Measurements from ENCODE around the gene BCL11A.

DNA sequence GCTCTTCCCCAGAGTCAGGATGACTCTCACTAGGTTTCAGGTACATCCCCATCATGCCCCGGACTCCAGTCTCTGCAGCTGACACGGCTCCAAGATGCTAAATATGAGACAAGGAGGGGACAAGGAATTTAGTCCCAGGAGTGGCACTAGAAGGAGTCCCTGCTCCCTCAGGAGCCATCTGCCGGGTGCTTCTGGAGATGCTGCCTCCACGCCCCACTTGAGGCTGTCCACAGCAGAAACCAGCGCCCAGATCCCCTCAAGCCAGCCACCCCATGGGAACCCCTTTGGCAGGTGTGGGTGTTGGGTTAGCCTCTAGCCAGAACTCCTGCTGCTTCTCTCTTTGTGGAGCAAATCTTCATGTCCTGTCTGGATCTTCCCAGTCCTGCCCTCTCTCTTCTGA is 40.3 kb downstream of the BCL11A start:
- TF ChIP-seq, protein P1, sequence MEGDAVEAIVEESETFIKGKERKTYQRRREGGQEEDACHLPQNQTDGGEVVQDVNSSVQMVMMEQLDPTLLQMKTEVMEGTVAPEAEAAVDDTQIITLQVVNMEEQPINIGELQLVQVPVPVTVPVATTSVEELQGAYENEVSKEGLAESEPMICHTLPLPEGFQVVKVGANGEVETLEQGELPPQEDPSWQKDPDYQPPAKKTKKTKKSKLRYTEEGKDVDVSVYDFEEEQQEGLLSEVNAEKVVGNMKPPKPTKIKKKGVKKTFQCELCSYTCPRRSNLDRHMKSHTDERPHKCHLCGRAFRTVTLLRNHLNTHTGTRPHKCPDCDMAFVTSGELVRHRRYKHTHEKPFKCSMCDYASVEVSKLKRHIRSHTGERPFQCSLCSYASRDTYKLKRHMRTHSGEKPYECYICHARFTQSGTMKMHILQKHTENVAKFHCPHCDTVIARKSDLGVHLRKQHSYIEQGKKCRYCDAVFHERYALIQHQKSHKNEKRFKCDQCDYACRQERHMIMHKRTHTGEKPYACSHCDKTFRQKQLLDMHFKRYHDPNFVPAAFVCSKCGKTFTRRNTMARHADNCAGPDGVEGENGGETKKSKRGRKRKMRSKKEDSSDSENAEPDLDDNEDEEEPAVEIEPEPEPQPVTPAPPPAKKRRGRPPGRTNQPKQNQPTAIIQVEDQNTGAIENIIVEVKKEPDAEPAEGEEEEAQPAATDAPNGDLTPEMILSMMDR (optimal IDR thresholded peaks at IDR 0.05 in 1 of 3, IDR thresholded peaks at IDR 0.05 in 1 of 3, conservative IDR thresholded peaks at IDR 0.05 in 1 of 3; ENCODE audit: extremely low read depth in 1 of 3, insufficient read depth in 2 of 3, low read length in 3 of 3), result no peak
- TF ChIP-seq EZH2 (IDR thresholded peaks at IDR 0.05; ENCODE audit: low read length), result no peak

All from keratinocyte (primary cell).